GM18868 (cell line): ENCODE results near the gene CSF3R.
"Not testable (repeated sequence)": the region's sequence is repeated elsewhere in the genome, so short reads cannot be mapped to it uniquely, and the experiment has no call there.

ENCODE experiments used
- ATAC-seq: cut with Tn5 transposase; IDR thresholded peaks from one replicate; pipeline ENCODE4 v1.9.1; 2021; ENCODE audit warnings: mild to moderate bottlenecking, moderate library complexity; ENCODE audit not compliant: unreplicated experiment

Gene CSF3R

DNA sequence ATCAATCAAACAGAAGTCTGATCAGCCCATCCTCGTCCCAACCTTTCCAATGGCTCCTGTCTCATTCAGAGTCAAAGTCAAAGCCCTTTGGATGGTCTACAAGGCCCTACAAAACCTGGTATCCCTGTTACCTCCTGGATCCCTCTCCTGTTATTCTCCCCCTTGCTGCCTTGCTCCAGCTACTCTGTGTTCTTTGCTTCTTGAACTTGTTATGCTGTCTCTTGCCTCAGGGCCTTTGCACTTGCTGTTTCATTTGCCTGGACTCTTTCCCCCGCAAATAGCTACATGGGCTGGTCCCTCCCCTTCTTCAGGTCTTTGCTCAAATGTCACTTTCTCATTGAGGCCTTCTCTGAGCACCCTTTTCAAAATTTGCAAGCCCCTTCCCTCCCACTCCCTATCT lies 1.4 kb upstream of the CSF3R start:
- ATAC-seq, result no peak

DNA sequence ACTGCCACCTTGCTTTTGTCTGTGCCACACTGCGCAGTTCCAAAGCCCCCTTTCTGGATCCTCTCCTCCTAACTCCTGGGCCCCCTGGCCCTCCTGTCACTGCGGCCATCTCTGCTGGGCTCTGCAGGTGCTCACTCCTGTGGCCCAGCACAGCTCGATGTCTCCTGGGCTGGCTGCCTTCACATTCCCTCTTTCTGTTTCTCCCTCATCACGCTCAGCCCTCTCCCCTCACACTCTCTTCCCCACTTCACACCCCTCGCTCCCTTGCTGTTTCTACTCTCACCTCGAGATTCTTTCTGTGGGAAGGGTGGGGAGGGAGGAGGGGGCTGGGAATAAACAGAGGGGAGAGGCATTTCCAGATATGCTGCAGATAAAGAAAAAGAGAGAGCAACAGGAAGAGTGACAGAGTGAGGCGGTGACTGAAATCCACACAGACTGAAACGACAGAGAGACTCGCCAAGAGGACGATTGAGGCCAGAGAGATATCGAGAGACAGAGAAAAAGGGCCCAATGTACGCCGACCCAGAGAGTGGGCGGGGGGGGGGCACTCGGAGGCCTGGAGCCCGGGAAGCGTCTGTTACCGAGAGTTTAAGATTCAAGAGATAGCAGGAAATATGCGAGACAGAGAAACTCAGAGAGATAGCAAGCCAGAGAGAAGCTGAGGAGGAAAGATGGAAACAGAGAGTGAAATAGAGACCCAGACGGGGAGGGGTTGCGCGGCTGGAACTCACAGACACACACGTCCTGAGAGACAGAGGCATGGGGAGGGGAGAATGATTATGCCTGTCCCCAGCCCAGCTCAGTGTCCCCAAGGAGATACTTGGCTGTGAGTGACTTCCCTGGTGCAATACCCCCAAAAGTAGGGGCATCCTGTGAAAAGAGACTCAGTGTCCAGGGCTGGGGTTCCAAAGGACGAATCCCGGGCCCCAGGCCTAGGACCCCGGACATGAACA lies 666 bp downstream of the CSF3R start:
- ATAC-seq, result no peak

DNA sequence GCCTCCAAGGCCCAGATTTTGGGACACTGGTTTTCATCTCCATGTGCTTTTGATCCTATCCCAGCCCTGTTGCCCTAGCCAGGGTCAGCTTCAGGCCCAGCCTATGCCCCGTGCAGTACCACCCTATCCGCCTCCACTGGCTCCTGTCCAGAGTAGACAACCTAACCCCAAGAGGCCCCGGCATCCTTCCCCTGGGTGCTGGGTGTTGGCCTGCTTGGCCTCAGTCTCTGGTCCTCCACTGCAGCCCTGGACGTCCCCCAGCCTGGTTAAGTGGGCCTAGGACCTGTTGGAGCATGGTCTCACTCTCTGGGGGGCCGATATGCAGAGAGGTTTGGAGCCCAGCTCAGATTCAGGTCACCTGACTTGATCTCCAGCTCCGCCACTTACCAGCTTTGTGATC lies 1.6 kb downstream of the CSF3R start:
- ATAC-seq, result no peak

DNA sequence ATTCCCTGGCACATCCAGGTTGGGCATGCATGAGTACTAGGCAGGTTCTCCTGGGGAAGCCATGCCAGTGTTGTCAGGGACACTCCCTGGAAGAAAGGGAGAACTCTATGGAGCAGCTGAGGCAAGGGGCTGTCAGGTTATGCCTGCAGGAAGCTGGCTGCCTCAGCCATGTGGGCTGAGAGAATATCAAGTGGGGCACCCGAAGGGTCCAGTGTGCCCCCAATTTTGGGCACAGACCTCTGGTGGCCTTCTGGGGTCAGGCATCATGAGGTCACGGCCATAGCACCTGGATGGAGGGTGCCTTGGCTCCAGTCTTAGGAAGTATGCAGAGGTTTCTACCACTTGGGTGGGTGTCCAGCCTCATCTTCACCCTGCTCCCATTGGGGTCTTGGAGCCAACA lies 2.6 kb downstream of the CSF3R start:
- no peak for ATAC-seq

DNA sequence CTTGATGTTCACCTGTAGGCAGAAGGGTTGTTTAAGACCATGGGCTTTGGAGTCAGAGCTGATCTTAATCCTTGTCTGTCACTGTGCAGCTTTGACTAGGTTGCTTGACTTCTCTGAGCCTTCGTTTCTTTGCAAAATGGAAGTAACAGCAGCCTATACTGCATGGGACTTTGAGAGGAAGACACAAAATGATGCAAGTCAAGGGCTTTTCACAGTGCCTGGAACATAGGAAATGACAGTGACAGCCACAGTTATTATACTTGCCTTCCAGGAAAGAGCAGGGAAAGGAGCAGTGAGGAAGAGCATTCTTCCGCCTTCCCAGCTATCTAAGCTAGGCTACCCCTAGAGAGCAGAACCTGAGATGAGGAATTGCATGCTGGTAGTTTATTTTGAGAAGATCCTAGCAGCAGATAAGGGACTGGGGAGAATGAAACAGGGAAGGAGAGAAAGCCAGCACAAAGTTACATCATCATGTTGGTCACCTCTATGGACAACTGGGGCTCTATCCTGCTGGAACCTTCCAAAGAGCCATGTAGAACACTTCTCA lies 3.1 kb downstream of the CSF3R start:
- ATAC-seq, result no peak

DNA sequence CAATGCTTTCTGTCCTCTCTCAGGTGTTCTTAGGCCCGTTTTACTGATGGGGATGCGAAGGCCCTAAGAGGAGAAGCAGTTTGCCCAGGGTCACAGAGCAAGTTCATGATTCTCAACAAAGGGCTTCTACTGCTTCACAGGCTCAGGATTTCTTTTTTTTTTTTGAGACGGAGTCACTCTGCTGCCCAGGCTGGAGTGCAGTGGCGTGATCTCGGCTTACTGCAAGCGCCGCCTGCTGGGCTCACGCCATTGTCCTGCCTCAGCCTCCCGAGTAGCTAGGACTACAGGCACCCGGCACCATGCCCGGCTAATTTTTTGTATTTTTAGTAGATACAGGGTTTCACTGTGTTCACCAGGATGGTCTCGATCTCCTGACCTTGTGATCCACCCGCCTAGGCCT lies 5.1 kb downstream of the CSF3R start:
- ATAC-seq, result not testable (repeated sequence)

DNA sequence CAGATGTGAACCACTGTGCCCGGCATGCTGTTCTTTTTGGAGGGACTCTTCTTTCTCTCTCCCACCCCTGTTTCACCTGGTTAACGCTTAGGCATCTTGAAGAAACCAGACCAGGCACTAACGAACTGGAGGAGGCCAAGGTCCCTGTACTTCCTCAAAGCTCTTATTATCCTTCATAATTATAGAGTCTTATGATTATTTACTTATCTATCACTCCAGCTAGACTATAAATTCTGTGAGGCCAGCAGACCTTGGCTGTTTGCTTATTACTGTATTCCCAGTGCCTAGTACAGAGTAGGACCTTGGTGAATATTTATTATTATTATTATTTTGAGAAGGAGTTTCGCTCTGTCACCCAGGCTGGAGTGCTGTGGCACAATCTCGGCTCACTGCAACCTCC lies 5.8 kb downstream of the CSF3R start:
- no peak for ATAC-seq

DNA sequence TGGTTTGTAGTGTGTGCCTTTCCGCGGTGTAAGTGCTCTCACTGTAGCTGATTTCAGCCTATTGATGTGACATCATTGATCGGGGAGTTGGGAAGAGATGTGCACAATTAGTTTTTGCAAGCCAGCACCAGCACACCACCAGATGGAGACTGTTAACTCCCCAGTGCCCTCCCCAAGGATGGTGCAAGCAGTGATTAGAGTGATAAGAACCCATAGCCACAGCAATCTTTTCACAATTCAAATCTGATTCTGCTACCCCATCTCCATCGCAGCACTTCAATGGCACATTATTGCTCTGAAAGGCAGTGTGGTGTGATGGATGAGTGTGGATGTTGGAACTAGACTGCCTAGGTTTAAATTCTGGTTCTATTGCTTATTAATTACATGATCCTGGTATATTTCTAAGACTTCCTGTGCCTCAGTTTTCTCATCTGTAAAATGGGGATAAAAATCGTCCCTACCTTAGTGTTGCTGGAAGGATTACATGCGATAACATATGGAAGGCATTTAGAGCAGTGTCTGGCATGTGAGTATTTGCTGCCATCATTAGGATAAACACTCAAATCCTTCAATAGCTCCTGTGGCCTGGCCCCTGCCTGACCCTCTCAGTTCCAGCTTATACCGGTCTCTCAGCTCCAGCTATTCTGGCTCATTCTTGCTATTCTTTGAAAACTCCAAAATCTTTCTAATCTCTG lies 6.7 kb downstream of the CSF3R start:
- ATAC-seq, result no peak

DNA sequence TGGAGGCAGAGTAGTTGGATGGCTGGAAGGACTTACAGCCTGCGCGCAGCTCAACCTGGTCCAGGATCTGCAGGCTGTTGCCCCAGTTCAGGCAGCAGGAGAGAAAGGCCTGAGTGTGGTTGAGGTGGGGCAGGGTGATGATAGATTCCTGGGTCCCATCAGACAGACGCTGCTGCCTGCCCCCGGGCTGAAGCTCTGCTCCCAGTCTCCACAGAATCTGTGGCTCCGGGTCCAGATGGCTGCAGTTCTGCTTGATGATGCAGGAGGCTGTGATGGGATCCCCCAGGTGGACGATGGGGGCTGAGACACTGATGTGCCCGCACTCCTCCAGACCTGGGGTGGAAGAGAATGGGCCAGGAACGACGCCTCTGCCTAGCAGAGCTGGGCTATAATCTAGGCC lies 7.4 kb downstream of the CSF3R start:
- no peak for ATAC-seq

DNA sequence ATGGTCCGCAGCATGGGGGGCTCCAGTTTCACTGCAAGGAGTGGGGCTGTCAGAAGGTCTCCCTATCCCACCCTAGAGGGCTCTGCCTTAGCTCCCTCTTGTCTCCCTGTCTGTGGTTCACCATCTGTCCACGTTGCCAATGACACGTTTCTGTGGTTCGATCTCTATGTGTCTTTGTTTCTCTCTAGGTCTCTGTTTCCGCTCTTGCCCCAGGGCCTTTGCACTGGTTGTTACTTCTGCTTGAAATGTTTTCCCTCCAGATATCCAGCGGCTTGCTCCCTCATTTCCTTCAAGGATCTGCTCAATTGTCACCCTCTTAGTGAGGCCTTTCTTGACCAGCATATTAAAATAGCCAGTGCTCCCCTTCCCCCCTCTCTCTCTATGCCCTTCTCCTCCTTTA lies 10.1 kb downstream of the CSF3R start:
- ATAC-seq, result no peak

DNA sequence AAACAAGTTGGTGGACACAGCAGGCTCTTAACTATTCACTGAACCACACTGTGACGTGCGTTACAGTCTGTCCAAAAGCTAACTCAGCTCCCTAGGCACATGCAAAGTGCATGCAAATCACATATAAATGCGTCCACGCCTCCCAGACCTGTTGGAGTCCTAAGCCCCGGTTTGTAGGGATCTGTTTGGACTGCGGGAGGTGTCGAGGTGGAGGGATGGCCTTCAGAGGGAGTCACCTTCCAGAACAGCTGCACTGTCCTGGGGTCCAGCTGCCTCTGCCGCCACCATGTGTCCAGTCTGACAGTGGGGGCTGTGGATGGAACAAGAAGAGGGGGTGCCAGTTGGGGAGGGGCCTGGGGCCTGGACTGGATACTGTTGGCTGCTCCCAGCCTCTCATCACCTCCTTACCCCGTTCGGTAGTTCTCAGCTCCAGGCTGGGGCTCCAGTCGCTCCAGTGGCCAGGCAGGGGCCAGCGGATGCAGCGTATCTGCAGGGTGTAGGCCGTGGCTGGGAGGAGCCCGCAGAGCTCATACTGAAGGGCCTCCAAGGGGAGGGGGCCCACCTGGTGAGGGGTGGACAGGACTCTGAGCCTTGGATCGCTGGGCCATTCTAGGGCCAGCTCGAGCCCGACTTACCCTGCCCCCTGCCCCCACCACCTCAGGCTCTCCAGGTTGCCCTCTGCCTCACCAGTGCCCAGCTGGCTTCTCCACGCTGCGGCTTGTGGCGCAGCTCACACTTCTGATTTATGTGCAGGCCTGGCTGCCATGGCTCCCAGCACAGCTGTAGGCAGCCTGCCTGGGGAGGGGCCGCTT lies 10.7 kb downstream of the CSF3R start:
- no peak for ATAC-seq

DNA sequence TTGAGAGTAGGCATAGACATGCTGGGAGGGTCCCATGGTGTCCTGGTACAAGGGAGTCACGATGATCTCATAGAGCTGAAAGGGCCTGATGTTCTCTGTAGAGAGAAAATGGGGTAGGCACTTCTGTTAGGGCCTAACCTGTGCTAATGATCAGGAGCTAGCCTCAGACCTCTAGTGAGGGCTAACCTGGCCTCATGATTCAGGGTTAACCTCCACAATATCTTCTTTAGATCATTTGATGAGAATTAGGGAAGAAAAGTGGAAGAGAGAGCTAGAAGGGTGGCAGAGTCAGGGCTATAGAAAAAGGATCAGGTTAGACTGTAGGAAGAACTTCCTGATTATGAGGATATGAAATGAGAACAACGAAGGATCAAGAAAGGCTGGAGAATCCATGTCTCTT lies 13.6 kb downstream of the CSF3R start:
- no peak for ATAC-seq

DNA sequence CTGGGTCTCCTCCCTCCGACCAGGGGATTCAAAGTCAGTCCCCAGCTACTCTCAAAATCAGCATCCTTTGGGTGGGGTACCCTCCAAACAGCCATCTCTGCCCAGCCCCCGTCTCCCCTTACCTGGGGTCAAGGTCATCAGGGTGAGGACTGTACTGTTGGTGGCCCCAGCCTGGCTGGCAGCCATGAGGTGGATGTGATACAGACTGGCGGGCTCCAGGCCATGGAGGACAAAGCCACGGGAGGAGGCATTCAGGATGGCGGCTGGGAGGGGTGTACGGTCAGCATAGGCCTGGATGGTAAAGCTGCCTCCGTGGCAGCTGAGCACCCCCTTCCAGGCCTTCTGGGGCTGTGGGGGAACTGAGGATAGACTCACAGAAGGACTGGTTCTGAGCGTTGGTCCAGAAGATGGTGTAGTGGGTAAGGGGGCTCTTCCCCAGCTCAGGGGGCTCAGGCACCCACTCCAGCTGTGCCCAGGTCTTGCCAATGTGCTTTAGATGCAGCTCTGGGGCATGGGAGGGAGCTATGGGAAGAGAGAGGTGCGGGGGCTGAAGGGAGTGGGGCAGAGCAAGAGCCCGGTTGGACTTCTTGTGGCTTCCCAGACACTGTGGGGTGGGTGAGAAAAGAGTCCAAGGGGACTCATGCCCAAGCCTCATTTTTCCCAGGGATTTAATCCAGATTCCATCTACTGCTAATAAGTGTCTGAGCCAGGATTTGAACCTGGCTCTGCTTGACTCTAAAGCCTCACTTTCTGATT lies 14.8 kb downstream of the CSF3R start:
- ATAC-seq, result no peak

DNA sequence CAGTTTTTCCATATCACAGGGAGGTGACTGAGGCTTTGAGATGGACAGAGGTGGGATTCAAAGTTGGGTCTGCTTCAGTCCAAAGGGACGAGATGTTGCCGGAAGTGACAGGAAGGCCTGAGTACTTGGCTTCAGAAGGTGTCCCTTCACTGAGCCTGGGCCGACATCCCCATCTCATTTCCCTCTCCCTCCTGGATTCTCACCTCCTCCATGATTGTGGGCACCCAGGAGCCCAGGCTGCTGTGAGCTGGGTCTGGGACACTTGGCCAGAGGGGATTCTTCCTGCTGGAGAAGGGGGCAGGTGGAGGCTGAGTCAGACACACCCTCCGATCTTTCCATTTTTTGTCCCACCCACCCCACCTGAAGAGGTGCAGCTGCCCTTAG lies 15.7 kb downstream of the CSF3R start:
- no peak for ATAC-seq

DNA sequence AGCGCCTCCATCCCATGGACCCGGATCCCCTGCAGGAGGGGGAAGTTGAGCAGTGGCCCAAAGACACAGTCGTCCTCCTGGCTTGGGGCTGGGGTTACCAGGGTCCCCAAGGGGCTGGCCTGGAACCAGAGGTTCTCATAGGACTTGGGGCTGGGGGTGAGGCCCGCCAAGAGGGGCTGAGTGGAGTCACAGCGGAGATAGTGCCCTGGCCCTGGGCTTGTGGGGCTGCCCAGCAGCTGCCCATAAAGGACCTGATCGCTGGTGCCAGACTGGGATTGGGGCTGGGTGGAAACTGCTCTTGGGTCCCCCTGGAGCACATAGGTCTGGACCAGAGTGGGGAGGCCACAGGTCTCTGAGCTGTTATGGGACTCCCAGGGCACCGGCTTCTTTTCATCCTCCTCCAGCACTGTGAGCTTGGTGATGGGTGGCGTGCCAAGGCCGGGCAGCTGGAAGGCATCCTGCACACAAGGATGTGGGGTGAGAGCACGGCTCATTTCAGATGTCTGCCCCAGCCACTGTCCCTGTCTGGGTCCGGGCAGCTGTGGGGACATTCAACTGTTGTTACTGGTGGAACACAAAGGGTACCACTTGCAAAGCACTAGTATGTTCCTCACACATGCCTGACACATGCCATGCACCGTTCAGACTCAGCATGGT lies 16.2 kb downstream of the CSF3R start:
- ATAC-seq, result no peak

DNA sequence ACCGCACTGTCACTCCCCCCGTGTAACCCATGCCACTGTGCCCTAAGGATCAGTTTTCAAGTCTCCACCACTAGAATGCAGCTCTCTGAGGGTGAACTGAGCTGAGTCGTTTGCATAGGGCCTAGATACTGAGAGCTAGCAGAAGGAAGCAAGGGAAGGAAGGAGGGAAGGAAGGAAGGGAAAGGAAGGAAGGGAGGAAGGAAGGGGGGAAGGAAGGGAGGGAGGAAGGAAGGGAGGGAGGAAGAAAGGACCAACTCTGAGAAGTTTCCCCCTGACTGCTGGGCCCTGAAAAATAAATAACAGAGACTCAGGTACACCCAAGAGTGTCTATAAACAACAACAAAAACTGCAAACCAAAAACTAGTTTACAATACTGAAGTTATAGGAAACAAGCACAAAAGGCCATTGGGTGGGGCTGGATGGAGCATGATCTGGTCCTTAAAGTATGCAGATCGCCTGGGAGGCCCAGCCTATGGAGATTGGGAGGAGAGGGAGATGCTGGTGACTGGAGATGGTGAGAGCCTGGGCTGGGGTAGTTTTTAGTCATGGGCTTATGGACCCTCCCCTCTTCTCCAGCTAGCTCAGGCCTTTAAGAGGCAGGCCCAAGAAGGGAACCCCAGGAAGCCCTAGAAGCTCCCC lies 16.9 kb downstream of the CSF3R start:
- no peak for ATAC-seq

DNA sequence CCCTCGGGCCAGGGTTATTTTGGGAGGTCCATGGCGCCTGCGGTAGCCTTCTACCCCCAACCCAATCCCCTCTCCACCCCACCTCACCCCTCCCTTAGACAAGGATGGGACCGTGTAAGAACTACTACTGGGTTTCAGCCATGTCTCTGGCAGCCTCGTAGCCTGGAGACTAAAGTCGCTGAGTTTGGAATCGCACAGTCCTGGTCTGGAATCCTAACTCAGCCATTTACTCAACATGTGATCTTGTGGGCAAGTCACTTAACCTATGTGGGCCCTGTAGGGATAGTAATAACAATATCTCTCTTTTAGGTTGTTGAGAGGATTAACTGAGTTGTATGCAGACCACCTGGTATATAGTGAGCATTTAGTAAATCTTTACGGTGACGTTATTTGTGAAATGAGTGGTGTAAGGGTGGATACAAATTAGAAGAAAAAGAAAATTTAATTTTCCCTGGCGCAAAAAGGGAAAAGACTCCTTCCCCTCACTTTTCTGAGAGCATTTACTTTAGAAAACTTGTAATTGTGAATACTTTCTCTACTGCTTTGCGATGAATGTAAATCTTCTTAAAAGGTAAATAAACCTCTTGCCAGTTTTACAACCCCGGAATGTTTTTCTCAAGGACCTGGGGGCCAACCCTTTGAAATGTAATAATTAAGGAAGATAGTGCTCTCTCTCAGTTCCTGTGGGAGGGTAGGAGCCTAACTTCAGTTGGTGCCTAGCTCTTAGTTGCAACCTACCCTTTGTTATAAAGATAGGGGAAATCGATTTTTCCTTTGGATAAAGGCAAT lies 17.9 kb downstream of the CSF3R start:
- ATAC-seq, result peak; percentile 41

DNA sequence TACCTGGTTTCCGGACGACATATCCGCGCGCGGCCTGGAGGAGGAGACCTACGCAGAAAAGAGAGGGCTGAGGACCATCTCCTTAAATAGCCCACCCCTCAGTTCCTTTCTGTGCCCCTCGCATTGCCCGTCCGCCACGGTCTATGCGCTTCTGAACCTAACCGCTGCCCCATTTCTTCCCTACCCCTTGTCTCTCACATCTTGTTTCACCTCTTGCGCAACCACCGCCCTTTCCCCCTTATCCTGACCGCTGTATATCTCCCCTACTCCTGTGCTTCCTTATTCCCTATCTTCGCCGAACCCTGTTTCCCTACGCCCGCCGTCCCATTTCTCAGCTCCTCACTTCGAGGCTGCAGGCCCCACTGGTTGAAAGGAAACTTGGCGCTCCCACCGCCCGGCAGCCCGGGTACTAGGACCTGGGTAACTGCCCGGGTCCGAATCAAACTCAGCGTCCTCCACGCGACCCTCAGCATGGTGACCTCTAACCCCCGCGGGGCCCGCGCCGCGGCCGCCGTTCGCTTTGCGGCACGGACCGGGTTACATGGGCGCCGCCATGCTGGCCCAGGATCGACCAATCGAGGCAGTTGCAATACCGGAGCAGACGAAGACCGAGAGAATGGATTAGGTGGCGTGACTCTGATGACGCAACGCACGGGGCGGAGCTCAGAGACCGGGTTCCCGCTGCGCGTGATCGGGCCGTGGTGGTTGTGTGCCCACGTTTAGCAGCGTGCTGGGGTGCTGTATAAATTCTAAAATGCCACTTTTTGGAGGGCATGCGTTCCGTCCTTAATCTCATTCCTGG lies 18.7 kb downstream of the CSF3R start, which contains the start of gene MRPS15:
Gene MRPS15 (minus strand): TSS at position 582 of the 802 bp plus-strand sequence. CDS start 109 bp downstream, at position 473.
- ATAC-seq, result peak; percentile 89
